ENCODE measurements around the gene CHADL. TPM values are rescaled to one million over a fixed set of nuclear protein-coding genes. Genes with fewer than 3 reads are reported as not detected.

CHADL gene
- total RNA-seq, 4 donors from 2014 or later: 5.9 to 12.6 (median 7.4) TPM

- 94 to 97% methylated on average over 2 of the region's 2 CpGs for WGBS, 2 donors (ENCODE audit: low coverage in 1 of 2)
- no peak for ATAC-seq
- Histone ChIP-seq H3K27ac (no peak overlapping the region), H3K4me1 (peaks cover 0 to 23% (median 11%) of the 10 kb centered on the region in 3 donors), H3K36me3 (peaks cover 0 to 5% of the 10 kb centered on the region in 2 donors), H3K4me3 (no peak overlapping the region), H3K9me3 (no peaks in the 10 kb centered on the region), H3K27me3 (no peaks in the 10 kb centered on the region)
- no peak for TF ChIP-seq EP300 (IDR thresholded peaks at IDR 0.05)
- TF ChIP-seq CTCF (IDR thresholded peaks at IDR 0.05): no peak
- TF ChIP-seq POLR2AphosphoS5 (IDR thresholded peaks at IDR 0.05): no peak
- no peak for TF ChIP-seq POLR2A (IDR thresholded peaks at IDR 0.05)
These were observed 37.6 kb downstream of the CHADL start for GRCh38 chr22:41203118-41203517.

- Histone ChIP-seq H3K27ac (no peak overlapping the region), H3K4me3 (no peak overlapping the region), H3K36me3 (no peaks in the 10 kb centered on the region), H3K9me3 (no peaks in the 10 kb centered on the region), H3K27me3 (no peaks in the 10 kb centered on the region), H3K4me1 (peaks cover 0 to 29% (median 17%) of the 10 kb centered on the region in 3 donors)
- WGBS, 2 donors (ENCODE audit: low coverage in 1 of 2): 64 to 76% methylated on average over 4 to 9 of the region's 10 CpGs
- TF ChIP-seq EP300 (IDR thresholded peaks at IDR 0.05) (no peak), POLR2A (IDR thresholded peaks at IDR 0.05) (no peak), CTCF (IDR thresholded peaks at IDR 0.05) (no peak), POLR2AphosphoS5 (IDR thresholded peaks at IDR 0.05) (no peak)
- ATAC-seq: no peak
These were observed 39.6 kb downstream of the CHADL start for GRCh38 chr22:41201141-41201540.

GRCh38 chr22:41198027-41198580 lies 42.6 kb downstream of the CHADL start:
- no peak for TF ChIP-seq CTCF (IDR thresholded peaks at IDR 0.05)
- no peak for TF ChIP-seq POLR2AphosphoS5 (IDR thresholded peaks at IDR 0.05)
- no peak for TF ChIP-seq POLR2A (IDR thresholded peaks at IDR 0.05)
- no peak for TF ChIP-seq EP300 (IDR thresholded peaks at IDR 0.05)
- H3K9me3 ChIP-seq: no peaks in the 10 kb centered on the region
- peaks cover 0 to 19% (median 11%) of the 10 kb centered on the region in 3 donors for H3K4me1 ChIP-seq
- 0 to 1% methylated on average over 6 to 9 of the region's 9 CpGs for WGBS, 2 donors (ENCODE audit: low coverage in 1 of 2)
- no peak for ATAC-seq
- peak overlapping the region; percentile 38 to 66 for H3K4me3 ChIP-seq
- no peaks in the 10 kb centered on the region for H3K36me3 ChIP-seq
- peak overlapping the region in 3 of 4 donors; percentile 60 to 65 (median 60) for H3K27ac ChIP-seq
- H3K27me3 ChIP-seq: no peaks in the 10 kb centered on the region

GRCh38 chr22:41197038-41197972 lies 43.4 kb downstream of the CHADL start:
- TF ChIP-seq POLR2A (IDR thresholded peaks at IDR 0.05): peak in 1 of 2 donors; percentile 19
- no peak for TF ChIP-seq EP300 (IDR thresholded peaks at IDR 0.05)
- peak; percentile 29 for TF ChIP-seq POLR2AphosphoS5 (IDR thresholded peaks at IDR 0.05)
- peak in 3 of 4 experiments; percentile 30 to 38 (median 32) for TF ChIP-seq CTCF (IDR thresholded peaks at IDR 0.05)
- Histone ChIP-seq H3K27ac (peak overlapping the region in 3 of 4 donors; percentile 60 to 65 (median 60)), H3K36me3 (no peaks in the 10 kb centered on the region), H3K4me1 (peaks cover 0 to 19% (median 11%) of the 10 kb centered on the region in 3 donors), H3K27me3 (no peaks in the 10 kb centered on the region), H3K9me3 (no peaks in the 10 kb centered on the region), H3K4me3 (peak overlapping the region; percentile 38 to 66)
- ATAC-seq: peak; percentile 95
- WGBS, 2 donors (ENCODE audit: low coverage in 1 of 2): no CpG with 5 or more reads among the region's 91 CpGs
